Body of pancreas (tissue), 4 donors: ENCODE results near the gene AQP5.

ENCODE experiments used
- POLR2A ChIP-seq, 3 donors: fragments of 450-650 bp; IDR thresholded peaks; one replicate each; pipeline ENCODE4 v1.6.1; 2016; ENCODE audit warnings: antibody characterized with exemption in 3 of 3, mild to moderate bottlenecking in 2 of 3
- TF ChIP-seq, protein P1 (sequence below), 7 experiments: fragments of 450-650 bp in 4 of 7; fragments of 200-600 bp in 3 of 7; sonication (generic) in 3 of 7; IDR thresholded peaks; one replicate each; pipeline ENCODE4 v1.5.1; 2016 to 2019; ENCODE audit warnings: antibody characterized with exemption in 7 of 7

DNA sequence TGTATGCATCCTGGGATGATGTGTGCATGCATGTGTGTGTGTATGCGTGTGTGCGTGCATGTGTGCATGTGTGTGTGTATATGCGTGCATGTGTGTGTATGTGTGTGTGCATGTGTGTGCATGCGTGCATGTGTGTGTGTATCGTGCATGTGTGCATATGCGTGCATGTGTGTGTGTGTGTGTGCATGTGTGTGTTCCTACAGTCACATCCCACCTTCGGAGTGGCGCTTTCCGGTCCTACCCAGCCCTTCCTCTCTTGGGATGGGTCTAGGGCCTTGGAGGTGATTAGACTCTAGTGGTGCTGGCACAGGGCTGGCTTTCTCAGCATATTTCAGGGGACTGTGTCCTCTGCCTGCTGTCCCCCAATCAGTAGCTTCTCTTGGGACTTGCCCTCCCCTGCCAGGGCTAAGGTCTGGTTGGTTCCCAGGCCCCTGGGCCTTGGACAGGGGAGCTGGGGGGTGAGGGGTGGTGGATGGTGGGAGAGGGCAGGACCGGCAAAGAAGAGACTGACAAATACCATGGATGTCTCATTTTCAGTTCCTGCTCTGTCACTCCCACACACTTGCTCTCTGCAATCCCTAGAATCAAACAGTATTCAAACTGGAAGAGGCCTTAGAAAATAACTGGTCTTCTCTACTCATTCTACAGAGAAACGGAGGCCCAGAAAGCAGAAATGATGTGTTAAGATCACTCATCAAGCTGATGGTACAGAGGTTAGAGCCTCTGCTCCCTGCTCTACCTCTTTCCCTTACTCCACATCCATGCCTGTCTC is 36.1 kb upstream of the AQP5 start:
- TF ChIP-seq, protein P1, sequence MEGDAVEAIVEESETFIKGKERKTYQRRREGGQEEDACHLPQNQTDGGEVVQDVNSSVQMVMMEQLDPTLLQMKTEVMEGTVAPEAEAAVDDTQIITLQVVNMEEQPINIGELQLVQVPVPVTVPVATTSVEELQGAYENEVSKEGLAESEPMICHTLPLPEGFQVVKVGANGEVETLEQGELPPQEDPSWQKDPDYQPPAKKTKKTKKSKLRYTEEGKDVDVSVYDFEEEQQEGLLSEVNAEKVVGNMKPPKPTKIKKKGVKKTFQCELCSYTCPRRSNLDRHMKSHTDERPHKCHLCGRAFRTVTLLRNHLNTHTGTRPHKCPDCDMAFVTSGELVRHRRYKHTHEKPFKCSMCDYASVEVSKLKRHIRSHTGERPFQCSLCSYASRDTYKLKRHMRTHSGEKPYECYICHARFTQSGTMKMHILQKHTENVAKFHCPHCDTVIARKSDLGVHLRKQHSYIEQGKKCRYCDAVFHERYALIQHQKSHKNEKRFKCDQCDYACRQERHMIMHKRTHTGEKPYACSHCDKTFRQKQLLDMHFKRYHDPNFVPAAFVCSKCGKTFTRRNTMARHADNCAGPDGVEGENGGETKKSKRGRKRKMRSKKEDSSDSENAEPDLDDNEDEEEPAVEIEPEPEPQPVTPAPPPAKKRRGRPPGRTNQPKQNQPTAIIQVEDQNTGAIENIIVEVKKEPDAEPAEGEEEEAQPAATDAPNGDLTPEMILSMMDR (IDR thresholded peaks at IDR 0.05) = no peak
- TF ChIP-seq POLR2A (IDR thresholded peaks at IDR 0.05) = no peak
